DND-41 (cell line): Measurements from ENCODE around the gene POGLUT2.

Source experiments
- ATAC-seq: fragments of 200-7000 bp; cut with Tn5 transposase; 3 replicates; pipeline ENCODE4 v1.9.1; 2021; ENCODE audit warnings: low read depth; ENCODE audit not compliant: insufficient read depth
- DNase-seq: peaks from one replicate; pipeline ENCODE4 v3.0.0-alpha.2; 2020
- H2AFZ ChIP-seq: 2 replicates; pipeline ENCODE4 v1.6.0; 2012; ENCODE audit warnings: low read depth, low read length
- H3K27ac ChIP-seq: 2 replicates; pipeline ENCODE4 v1.5.1; 2012; ENCODE audit warnings: low read length, inconsistent platforms
- H3K27me3 ChIP-seq: fragments of 200-600 bp; sonication (generic); 2 replicates; pipeline ENCODE4 v1.6.0; 2012; ENCODE audit warnings: low read length, mild to moderate bottlenecking, inconsistent platforms; ENCODE audit not compliant: insufficient read depth, poor library complexity
- H3K36me3 ChIP-seq: 2 replicates; pipeline ENCODE4 v1.5.1; 2012; ENCODE audit warnings: low read length, inconsistent platforms; ENCODE audit not compliant: insufficient read depth
- H3K4me1 ChIP-seq: 2 replicates; pipeline ENCODE4 v1.5.1; 2012; ENCODE audit warnings: mild to moderate bottlenecking, low read length; ENCODE audit not compliant: insufficient read depth
- H3K4me2 ChIP-seq: 2 replicates; pipeline ENCODE4 v1.6.0; 2012; ENCODE audit warnings: mild to moderate bottlenecking, moderate library complexity, low read length, inconsistent platforms; ENCODE audit not compliant: insufficient read depth
- H3K4me3 ChIP-seq, 2 experiments: fragments of 200-600 bp in 1 of 2; shearing (Covaris generic) in 1 of 2; 2 replicates each; pipeline ENCODE4 v1.5.1; 2012 to 2016; ENCODE audit warnings: inconsistent platforms in 2 of 2, low read length in 2 of 2, mild to moderate bottlenecking in 2 of 2, low read depth in 1 of 2, moderate library complexity in 1 of 2
- H3K79me2 ChIP-seq: 2 replicates; pipeline ENCODE4 v1.6.0; 2012; ENCODE audit warnings: low read length, inconsistent platforms; ENCODE audit not compliant: insufficient read depth
- H3K9ac ChIP-seq: 2 replicates; pipeline ENCODE4 v1.6.0; 2012; ENCODE audit warnings: low read depth, mild to moderate bottlenecking, inconsistent platforms, low read length, moderate library complexity
- H3K9me3 ChIP-seq: 2 replicates; pipeline ENCODE4 v1.5.1; 2012; ENCODE audit warnings: low read length, moderate library complexity, mild to moderate bottlenecking, inconsistent platforms; ENCODE audit not compliant: insufficient read depth, severe bottlenecking
- H4K20me1 ChIP-seq: 2 replicates; pipeline ENCODE4 v1.6.0; 2012; ENCODE audit warnings: low read length; ENCODE audit not compliant: insufficient read depth
- EZH2 ChIP-seq: IDR thresholded peaks from 3 replicates; pipeline ENCODE4 v1.6.1; 2012; ENCODE audit warnings: borderline replicate concordance, low read depth, mild to moderate bottlenecking, moderate library complexity, low read length, inconsistent platforms; ENCODE audit not compliant: severe bottlenecking
- TF ChIP-seq, protein P1 (sequence below): IDR thresholded peaks from 2 replicates; pipeline ENCODE4 v1.5.1; 2012; ENCODE audit warnings: borderline replicate concordance, low read length, moderate library complexity, mild to moderate bottlenecking; ENCODE audit not compliant: poor library complexity, severe bottlenecking; ENCODE audit errors: extremely low read depth

POGLUT2 gene

DNA sequence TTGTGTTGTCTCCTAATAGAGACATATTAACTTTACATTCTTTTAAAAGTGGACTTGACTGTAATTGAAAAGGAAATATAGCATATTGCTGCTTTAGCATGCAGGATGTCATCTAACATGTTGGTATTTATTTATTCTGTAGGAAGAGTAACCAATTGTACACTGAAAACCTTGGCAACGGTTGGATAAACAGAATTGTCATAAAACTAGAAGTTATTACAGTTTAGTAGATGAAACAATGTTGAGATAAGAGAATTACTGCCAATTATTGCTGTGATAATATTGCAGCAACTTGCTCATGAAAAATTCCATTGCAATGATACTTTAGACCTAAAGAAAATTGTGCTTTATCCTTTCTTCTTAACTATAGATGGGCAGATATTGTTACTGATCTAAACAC, 39.5 kb upstream of the POGLUT2 start:
- no peaks in the 10 kb centered on the region for H3K27me3 ChIP-seq
- no peak overlapping the region for H3K4me3 ChIP-seq
- no peak overlapping the region for H3K9ac ChIP-seq
- peaks cover 38% of the 10 kb centered on the region for H3K36me3 ChIP-seq
- ATAC-seq (no peak), DNase-seq (no peak)
- no peaks in the 10 kb centered on the region for H3K4me1 ChIP-seq
- TF ChIP-seq, protein P1, sequence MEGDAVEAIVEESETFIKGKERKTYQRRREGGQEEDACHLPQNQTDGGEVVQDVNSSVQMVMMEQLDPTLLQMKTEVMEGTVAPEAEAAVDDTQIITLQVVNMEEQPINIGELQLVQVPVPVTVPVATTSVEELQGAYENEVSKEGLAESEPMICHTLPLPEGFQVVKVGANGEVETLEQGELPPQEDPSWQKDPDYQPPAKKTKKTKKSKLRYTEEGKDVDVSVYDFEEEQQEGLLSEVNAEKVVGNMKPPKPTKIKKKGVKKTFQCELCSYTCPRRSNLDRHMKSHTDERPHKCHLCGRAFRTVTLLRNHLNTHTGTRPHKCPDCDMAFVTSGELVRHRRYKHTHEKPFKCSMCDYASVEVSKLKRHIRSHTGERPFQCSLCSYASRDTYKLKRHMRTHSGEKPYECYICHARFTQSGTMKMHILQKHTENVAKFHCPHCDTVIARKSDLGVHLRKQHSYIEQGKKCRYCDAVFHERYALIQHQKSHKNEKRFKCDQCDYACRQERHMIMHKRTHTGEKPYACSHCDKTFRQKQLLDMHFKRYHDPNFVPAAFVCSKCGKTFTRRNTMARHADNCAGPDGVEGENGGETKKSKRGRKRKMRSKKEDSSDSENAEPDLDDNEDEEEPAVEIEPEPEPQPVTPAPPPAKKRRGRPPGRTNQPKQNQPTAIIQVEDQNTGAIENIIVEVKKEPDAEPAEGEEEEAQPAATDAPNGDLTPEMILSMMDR: no peak
- no peak for TF ChIP-seq EZH2
- no peak overlapping the region for H3K27ac ChIP-seq
- no peak overlapping the region for H3K4me2 ChIP-seq
- H2AFZ ChIP-seq: no peak overlapping the region
- no peaks in the 10 kb centered on the region for H4K20me1 ChIP-seq
- H3K9me3 ChIP-seq: no peaks in the 10 kb centered on the region
- no peaks in the 10 kb centered on the region for H3K79me2 ChIP-seq

DNA sequence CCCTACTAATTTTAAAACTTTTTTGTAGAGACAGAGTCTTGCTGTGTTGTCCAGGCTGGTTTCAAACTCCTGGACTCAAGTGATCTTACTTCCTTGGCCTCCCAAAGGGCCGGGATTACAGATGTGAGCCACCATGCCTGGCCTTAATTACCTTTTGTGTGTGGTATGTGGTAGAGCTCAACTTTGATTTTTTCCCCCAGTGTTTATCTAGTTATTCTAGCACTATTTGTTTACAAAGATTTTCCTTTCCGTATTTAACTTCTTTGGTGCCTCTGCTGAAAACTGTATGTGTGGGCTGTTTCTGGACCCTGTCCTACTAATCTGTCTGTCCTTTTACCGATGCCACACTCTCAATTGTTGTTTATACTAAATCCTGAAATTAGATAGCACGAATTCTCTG, 37.7 kb upstream of the POGLUT2 start:
- Histone ChIP-seq H3K27me3 (no peaks in the 10 kb centered on the region), H4K20me1 (no peaks in the 10 kb centered on the region), H3K27ac (no peak overlapping the region), H3K4me3 (no peak overlapping the region), H2AFZ (no peak overlapping the region), H3K4me1 (no peaks in the 10 kb centered on the region), H3K4me2 (no peak overlapping the region), H3K36me3 (peaks cover 51% of the 10 kb centered on the region), H3K9ac (no peak overlapping the region), H3K79me2 (no peaks in the 10 kb centered on the region), H3K9me3 (no peaks in the 10 kb centered on the region)
- TF ChIP-seq, protein P1: no peak
- no peak for TF ChIP-seq EZH2
- ATAC-seq (no peak), DNase-seq (no peak)

DNA sequence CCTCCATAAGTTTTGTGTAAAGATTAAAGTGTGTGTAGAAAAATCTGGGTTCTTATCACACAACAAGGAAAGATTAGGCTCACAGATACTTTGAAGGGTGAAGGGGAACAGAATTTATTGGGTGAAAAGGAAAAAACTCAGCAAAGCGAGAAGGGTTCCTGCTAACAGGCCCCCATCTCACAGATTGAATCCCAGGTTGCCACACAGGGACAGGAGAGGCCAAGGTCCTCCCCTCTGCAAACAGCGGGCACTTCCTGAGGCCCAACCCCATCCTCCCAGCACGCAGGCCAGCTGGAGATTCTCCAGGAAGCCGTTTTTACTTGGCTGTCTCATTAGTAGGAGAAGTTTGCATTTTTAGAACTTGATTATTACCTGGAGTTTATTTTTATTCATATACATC, 31.9 kb upstream of the POGLUT2 start:
- DNase-seq: no peak
- Histone ChIP-seq H3K79me2 (no peaks in the 10 kb centered on the region), H3K36me3 (peaks cover 45% of the 10 kb centered on the region), H3K9me3 (no peaks in the 10 kb centered on the region), H3K4me1 (no peaks in the 10 kb centered on the region), H3K27me3 (no peaks in the 10 kb centered on the region), H2AFZ (no peak overlapping the region), H3K4me3 (no peak overlapping the region), H3K27ac (no peak overlapping the region), H3K4me2 (no peak overlapping the region), H3K9ac (no peak overlapping the region), H4K20me1 (no peaks in the 10 kb centered on the region)
- no peak for TF ChIP-seq EZH2
- TF ChIP-seq, protein P1: no peak
- ATAC-seq: no peak
